HG02973 (cell line): ENCODE measurements around the gene HS3ST3A1.

Source experiments
- ATAC-seq: cut with Tn5 transposase; IDR thresholded peaks from one replicate; pipeline ENCODE4 v1.9.1; 2021; ENCODE audit warnings: moderate library complexity; ENCODE audit not compliant: unreplicated experiment

HS3ST3A1 gene

DNA sequence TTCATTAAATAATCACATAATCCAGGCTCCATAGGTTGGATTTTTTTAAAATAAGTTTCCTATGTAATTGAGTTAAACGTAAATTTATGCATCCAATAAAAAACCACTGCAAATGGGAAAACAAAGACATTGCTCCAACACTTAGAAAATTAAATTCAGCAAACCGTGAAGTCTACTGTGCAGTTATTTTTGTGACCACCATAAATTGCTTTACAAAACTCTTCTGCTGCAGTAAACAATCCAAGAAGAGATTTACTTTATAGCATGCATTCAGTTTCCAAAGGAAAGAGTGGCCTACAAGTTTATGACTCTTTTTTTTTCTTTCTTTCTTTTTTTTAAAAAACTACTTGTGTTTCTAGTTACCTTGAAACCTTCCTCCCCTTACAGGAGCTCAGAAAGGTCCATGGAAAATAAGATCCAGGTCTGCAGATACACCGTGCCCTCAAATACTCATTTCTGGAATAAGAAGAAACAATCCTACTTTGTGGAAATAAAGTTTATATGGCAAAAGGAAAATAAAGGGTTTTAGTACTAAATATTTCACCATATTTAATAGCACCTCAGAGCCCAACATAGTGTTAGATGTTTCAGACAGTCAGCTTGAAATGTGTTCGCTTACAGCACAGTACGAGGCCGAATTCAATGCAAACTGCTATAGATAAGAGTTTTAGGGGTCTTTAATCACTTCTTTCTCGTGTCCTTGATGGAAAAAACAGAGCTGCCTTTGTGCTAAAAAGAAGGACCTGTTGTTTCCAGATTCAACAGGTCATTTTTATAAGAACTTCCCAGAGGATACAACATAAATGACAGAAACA lies 3.2 kb downstream of the HS3ST3A1 start:
- no peak for ATAC-seq

DNA sequence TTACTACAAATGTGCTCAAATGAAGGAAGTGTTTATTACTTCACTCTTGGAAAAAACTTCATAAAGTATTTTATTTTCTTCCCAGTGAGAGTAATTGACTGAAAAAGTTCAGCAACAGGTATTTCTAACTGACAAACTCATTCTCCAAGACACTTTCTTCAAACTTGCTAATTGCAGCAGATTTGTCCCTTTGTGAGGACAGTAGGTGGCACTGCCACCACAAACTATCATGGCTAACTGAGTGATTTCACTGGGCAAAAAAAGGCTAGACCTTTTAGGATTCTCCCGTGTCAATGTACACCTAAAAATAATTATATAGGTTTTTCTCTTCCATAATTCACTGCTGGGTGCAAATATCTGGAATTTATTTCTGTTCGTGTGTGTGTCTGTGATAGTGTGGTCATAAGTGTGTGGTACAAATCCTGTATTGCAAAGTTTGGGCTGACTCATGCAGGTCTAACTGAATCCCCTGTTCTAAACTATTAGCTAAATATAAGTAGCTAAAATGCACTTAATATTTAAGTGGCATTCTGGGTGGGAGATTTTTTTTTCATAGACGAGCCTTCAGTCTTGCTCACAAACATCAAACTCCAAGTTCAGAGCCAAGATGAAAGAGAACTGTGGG lies 3.9 kb downstream of the HS3ST3A1 start:
- ATAC-seq = no peak

DNA sequence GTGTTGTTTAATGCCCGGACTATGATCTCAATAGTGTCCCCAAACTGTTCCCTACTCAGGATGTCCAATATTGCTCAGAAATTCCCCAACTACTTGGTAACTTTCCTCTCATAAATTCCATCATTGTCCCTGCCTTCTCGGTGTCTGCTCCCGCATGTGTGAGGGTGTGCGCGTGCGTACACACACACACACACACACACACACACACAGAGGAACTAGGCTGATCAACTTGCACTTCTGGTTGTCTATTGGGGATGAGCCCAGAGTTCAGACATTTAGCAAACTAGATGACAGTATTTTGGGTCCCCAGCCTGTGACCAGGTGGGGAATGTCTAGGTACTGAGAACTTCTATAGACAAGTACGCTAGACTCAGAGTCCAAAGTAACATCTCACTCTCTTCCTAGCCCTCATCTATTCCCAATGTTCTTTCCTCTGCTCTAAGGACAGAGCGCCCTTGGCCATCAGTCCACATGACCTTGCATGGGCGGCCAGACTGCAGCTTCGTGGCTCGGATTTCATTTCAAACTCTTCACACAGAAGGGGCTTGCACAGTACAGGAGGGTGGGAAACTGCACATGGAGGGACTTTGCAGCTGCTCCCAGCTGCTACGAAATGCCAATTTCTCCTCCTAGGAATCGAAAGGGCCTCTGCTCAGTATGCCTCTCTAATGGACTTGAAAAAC lies 5.3 kb downstream of the HS3ST3A1 start:
- no peak for ATAC-seq

DNA sequence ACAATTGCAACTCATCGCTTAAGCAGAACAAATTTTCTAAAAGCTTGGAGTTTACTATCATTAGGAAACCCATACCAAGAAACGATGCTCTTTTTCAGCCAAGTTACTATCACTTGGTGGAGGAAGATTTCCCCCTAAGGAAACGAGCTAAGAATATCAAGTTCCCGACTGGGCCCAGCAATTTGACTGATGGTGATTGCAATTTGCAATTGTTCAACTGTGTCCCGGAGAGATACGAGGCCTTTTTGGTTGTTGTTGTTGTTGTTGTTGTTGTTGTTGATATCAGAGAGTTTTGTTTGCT lies 6.2 kb downstream of the HS3ST3A1 start:
- no peak for ATAC-seq

DNA sequence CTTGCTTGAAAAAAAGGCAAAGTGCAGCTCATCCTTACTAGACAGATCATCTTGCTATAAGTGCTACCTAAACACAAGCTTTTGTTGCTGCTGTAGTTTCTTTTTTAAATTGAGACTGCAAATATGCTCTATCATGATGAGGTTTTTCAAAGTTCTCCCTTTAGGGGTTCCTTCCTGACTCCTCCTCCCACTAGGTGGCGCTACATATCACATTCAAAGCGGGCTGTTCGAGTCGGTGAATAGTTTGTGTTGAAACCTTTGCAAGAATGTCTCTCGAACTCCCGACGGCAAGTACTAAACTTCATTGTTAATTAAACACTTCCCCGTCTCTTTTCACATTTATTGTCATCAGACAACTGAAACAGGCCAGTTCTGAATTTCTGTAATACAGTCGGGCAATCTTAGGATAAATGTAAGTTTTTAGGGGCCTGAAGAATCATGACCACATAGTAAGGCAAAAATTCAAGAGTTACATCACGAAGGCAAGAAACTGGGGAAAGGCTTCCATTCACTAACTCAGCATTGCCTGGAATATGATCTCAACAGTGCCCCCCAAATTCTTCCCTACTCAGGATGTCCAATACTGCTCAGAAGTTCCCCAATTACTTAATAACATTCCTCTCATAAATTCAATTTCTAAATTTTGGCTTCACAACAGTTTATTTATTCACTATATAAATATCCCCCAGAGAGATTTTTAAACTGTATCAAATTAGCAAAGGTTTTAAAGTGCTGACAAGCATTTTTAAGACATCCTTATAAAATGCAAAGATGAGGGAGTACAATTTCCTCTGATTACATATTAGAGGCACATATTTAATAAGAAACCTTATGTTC lies 6.7 kb downstream of the HS3ST3A1 start:
- ATAC-seq = no peak

DNA sequence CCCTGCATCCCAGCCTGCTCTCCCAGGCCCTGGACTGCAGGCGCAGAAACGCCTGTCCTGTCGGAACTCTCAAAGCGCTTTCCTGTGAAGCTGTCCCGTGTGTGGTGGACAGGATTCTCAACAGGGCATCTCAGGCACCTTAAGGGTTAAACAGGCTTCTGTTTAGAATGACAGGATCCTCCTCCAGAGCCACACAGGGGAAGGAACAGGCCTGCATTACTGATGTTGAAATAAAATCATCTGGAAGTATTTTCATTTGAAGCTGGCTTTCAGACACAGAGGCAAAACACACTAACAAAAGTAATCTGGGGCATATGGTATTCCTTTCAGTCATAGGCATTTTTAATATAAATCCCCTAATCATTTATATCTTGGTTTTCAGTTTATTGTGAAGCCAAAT lies 7.4 kb downstream of the HS3ST3A1 start:
- no peak for ATAC-seq

DNA sequence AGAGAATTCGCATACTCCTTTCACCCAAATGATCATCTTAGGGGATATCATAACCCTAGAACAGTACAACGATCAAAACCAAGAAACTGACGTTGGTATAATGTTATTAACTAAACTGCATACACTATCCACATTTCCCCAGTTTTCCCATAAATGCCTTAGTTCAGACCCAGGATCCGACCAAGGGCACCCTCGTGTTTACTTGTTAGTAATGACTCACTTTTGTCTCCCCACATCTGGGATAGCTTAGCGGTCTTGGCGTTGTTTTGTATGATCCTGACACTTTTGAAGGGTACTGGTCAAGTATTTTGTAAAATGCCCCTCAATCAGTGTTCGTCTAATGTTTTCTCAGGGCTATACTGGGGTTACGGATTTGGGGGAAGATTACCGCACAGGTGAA lies 8.0 kb downstream of the HS3ST3A1 start:
- ATAC-seq = no peak

DNA sequence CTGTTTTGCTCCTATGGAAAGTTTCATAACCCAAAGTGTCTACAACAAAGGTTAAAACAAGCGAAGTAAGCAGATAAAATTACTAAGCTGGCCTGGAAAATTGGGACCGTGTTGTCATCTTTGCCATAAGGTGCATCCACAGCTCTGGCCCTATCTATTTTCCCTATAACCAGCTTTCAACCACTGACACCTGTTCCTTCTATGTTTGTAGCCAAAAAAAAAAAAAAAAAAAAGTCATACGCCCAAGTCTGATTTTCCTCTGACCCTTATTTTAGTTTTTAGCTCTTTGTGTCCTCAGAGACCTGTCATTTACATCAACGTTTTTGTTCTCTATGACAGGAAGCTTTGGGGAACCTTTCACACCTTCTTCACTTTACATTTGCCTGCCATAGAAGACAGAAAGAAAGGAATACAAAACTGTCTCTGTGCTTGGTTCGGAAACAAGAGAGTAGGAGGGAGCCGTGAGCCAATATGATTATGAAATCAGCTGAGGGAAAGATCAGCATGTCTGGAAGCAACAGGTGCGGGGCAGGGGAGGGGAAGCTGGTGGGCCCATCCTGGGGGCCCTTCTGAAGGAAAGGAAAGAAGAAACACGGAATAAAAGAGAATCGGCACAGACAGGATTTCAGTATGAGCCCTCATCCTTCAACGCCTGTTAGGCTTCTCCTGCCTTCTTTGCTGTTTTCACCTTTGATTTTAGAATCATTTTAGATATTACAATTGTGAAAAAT lies 8.5 kb downstream of the HS3ST3A1 start:
- no peak for ATAC-seq

DNA sequence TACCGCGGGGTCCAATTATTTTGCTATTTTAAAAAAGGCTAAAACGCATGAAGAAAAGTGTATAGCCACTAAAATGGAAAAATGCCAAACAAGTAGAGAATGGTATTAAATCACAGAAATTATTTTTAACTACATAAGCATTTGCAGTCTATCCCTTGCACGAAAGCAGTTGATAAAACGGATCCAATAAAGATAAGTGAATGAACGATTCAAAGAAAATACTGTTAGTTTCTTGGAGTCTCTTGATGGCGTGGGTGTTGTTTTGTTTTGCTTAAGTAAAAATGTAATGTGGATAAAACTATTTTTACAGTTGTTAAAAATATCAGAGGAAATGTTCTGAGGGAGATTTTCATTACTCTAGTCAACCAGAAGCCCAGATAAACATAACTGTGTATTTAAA lies 9.3 kb downstream of the HS3ST3A1 start:
- no peak for ATAC-seq

DNA sequence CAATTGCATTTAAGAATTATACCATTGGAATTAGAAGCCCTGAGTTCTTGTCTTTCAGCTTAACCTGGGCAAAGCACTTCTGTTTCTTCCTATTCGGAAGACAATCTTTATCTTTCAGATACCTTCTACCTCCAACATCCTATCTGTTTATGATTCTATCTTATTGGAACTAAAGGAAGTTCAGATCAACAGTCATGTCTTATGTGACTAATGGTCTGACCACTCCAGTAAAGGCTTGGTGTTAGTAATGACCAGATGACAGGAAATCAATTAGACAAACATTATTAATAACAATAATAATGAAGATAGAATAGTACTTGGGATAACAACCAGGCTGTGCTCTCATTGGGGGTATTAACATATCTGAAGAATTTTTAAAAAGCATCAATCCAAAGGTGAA lies 11.3 kb downstream of the HS3ST3A1 start:
- no peak for ATAC-seq

DNA sequence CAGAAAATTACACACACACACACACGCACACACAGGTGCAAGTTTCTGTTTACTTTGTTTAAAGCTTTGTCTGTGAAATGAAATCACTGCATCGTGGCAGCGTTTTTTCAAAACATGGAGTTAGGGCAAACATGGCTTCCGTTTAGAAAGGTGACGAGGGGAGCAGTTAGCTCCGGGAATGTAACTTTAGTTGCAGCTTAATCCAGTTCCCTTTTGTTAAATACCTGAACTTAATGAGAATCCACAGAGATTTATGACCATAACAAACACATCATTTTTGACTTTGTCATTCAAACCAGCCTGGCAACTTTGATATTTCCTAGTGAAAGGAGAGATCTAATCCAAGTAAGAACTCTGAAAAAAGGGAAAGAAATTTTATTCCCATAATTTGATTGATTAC lies 12.1 kb downstream of the HS3ST3A1 start:
- ATAC-seq = no peak

DNA sequence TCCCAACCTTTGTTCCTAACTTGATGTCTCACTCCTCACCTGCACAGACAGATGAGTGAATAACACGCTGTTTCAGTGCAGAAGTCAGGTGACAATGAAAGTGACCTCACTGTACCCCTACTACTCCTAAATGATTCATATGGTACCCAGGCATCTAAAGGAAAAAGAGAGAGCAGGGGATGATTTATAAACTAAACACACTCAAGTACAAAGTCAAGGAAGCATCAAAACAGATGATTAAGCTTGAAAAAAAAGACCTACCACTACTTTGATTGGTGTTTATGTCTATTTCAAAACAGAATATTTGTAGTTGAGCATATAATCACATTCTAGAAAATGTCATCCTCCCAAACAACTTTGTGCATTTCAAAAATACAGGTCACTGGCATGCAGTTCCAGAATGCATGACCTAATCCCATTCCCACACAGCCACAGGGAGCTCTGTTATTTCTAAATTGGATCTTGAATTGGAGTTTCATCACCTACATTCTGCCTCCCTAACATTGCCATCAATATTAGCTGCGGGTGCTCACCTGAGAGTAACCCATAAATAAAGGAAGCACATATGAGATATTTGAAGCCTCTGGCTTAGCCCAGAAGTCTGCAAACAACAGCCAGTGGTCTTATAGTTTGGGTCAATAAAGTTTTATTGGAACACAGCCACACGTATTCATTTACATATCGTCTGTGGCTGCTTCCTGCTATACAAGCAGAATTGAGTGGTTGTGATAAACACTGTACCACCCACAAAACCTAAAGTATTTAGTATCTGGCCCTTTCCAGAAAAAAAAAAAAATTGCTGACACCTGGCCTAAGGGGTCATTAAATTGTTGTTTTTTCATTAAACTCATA lies 14.0 kb downstream of the HS3ST3A1 start:
- ATAC-seq = no peak

DNA sequence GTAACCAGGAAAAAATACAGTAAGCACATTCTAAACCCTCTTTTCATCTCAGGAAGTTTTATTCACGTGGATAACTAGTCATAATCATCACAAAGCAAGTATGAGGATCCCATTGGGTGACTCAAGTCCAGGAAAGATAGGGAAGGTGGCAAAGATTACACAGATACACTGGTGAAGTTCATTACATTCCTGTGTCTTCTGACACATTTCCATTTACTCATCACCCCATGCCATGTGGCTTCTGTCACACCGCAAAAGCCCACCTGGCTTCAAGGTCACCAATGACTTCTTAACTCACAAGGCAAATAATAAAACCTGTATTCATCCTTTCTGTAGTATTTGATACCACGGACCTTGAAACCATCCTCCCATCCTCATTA lies 17.0 kb downstream of the HS3ST3A1 start:
- no peak for ATAC-seq

DNA sequence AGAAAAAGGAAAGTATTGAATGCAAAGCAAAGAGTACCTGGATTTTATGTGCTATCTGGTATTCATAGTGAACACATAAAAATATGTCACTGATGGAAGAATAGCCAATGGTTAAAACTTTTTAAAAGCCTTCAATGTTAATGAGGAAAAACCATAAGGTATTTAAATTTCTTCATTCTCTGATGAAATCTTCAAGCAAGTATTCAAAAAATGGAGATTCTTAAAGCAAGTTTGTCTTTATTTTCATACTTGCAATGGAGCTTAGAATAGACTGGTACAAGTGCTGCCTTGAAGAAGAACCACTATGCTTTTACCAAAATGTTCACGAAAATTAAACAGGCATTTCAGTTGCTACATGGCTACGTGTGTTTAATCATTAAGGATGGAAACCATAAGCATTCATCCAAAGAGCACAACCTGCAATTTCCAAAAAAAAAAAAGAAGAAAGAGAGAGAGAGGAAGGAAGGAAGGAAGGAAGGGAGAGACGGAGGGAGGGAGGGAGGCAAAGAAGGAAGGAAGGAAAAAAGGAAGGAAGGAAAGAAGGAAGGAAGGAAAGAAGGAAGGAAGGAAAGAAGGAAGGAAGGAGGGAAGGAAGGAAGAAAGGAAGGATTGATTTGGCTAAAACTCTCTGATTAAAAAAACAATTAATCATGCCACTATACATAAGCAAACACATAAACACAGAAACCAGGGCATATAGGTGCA lies 17.6 kb downstream of the HS3ST3A1 start:
- ATAC-seq = no peak

DNA sequence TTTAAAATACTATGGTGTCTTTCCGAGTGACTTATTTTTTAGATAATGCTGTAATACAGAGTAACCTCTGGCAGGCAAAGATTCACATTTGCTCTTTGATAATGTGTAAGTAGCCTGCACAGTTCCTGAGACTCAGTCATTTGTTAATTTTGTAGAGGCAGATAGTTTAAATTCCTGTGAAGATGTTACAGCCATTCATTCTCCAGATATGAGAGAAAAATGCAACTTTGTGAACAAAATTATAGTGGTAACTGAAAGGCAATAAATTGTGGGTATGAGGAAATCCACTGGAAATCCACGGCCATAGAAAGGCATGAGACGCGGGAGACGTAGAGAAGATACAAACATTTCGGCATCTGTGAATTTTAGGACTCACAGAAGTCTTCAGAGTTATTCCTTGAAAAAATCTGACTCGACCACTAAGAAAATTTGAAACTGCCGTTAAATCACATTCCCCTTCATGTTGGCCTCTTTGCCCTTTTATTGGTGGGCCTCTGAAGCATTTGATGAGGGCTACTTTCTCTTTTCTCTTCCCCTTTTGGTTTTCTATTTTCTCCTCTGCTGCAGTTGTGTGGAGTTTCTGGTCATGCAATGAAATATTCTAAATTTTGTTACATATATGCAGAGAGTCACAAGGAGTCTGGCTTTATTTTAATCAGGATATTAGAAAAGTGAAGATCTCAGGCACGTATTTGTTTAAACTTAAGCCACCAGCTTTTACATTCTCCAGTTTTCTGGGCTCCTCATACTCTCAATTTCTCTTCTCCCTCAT lies 18.8 kb downstream of the HS3ST3A1 start:
- no peak for ATAC-seq

DNA sequence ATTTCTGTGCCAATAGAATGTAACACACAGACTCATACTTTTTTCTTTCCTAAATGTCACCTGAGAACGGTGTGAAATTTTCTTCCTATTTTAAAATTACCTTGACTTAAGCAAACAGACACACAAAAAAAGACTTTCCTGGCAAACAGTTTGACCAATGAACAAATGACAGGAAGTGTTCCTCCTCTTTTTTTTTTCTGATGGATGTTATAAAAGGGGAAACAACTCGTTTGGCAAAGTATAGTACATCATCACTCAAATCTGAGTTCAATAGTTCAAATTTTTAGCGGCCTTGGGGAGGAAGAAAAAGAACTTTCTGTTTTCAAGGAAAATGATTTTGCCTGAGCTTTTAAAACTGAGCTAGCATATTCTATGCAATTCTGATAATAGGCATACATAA lies 19.8 kb downstream of the HS3ST3A1 start:
- ATAC-seq = no peak

DNA sequence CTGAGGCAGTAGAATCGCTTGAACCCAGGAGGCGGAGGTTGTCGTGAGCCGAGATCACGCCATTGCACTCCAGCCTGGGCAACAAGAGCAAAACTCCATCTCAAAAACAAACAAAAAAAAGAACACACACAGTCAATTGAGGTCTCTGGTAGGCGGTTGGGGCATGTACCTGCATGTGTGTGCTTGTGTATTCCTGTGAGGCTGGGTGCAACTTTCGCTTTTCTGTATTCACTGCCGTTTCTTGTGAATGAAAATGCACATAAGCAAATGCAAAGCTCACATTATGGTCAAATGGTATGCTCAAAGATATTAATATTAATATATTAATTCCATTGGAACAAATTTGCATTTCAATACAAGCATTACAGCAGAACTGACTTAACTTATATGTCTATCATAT lies 20.9 kb downstream of the HS3ST3A1 start:
- ATAC-seq = no peak

DNA sequence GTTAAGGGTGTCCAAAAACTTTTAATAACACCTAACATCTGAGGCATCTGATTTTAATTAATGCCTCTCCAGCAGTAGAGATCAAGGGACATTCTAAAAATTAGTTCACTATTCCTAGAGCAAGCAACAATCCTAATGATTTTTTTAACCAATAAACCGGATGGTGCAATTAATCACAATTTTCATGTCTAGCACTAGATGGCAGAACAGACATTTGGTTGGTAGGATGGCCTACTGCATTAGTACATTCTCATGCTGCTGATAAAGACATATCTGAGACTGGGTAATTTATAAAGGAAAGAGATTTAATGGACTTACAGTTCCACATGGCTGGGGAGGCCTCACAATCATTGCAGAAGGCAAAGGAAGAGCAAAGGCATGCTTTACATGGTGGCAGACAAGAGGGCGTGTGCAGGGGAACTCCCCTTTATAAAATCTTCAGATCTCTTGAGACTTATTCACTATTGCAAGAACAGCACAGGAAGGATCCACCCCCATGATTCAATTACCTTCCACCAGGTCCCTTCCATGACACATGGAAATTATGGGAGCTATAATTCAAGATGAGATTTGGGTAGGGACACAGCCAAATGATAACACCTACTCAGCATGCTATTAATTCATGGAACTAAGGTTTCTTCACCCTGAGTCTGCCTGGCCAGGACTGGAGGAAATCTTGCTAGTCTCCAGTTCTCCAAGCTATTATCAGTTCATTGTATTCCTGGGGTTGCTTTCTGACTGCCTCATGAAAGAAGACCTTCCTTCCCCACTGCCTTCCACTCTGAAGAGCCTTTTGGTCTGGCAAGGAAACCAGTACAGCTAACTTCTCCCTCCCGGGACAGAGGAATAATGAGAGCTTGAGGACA lies 24.8 kb downstream of the HS3ST3A1 start:
- ATAC-seq = no peak
